ENCODE results near the gene CCNDBP1. TPM values are rescaled to one million over a fixed set of nuclear protein-coding genes. Genes with fewer than 3 reads are reported as not detected.

CCNDBP1 gene
- total RNA-seq, 1 experiment from 2014 or later = 34.1 TPM

- Histone ChIP-seq H2BK20ac (ENCODE audit: low read depth, low read length, poor library complexity, severe bottlenecking) (no peak overlapping the region), H3K23ac (ENCODE audit: insufficient read length, low read depth, low read length) (no peak overlapping the region), H3K27me3 (ENCODE audit: insufficient read depth, low read length) (no peaks in the 10 kb centered on the region), H3K18ac (ENCODE audit: insufficient read length, low read depth, low read length) (no peak overlapping the region), H2AK5ac (ENCODE audit: insufficient read length, low read length) (no peak overlapping the region), H3K4me1 (ENCODE audit: insufficient read depth, low read length) (no peaks in the 10 kb centered on the region), H3T11ph (ENCODE audit: low read length) (no peak overlapping the region), H3K79me1 (ENCODE audit: insufficient read depth, low read depth, low read length, poor library complexity, severe bottlenecking) (no peaks in the 10 kb centered on the region), H3K9ac (ENCODE audit: extremely low read depth, insufficient read length, low read length) (no peak overlapping the region), H4K8ac (replicated peaks; ENCODE audit: insufficient read length, low read depth, low read length) (no peak overlapping the region), H3K4ac (ENCODE audit: low read depth, low read length) (no peak overlapping the region), H2BK12ac (ENCODE audit: insufficient read length, low read depth, low read length) (no peak overlapping the region), H4K20me1 (ENCODE audit: control insufficient read depth, insufficient read depth, insufficient read length) (no peaks in the 10 kb centered on the region), H3K4me2 (ENCODE audit: insufficient read depth, insufficient read length, low read length) (no peak overlapping the region), H4K5ac (ENCODE audit: insufficient read length, low read depth, low read length) (no peak overlapping the region), H2BK15ac (ENCODE audit: low read depth, low read length) (no peak overlapping the region), H3K23me2 (ENCODE audit: insufficient read length, low read depth, low read length, poor library complexity, severe bottlenecking) (no peaks in the 10 kb centered on the region), H3K27ac (ENCODE audit: insufficient read length, low read depth, low read length) (no peak overlapping the region), H2AFZ (ENCODE audit: low read length) (no peak overlapping the region), H3K9me3 (ENCODE audit: control insufficient read depth, low read depth, low read length) (no peaks in the 10 kb centered on the region), H3K56ac (ENCODE audit: insufficient read length, low read depth, low read length) (no peak overlapping the region), H2BK5ac (ENCODE audit: insufficient read length, low read length) (no peak overlapping the region), H3K79me2 (ENCODE audit: insufficient read depth, low read length) (no peaks in the 10 kb centered on the region), H3K14ac (ENCODE audit: insufficient read depth, low read length) (no peak overlapping the region; the same call in 1 of the 2 replicates), H4K91ac (ENCODE audit: insufficient read length, low read depth, low read length) (no peak overlapping the region), H2BK120ac (ENCODE audit: low read depth, low read length, poor library complexity, severe bottlenecking) (no peak overlapping the region)
- no peaks in the 10 kb centered on the region for H3K36me3 Mint-ChIP-seq (ENCODE audit: insufficient read depth in 1 of 3, low read depth in 3 of 3)
- WGBS (ENCODE audit: extremely low coverage, insufficient read length, low lambda C conversion rate) = no CpG with 5 or more reads among the region's 5 CpGs
- H3K27me3 Mint-ChIP-seq (ENCODE audit: low read depth) = peaks cover 8% of the 10 kb centered on the region
- H3K4me1 Mint-ChIP-seq = peaks cover 9 to 13% of the 10 kb centered on the region in 2 experiments
- no peaks in the 10 kb centered on the region for H3K9me3 Mint-ChIP-seq
- H3K4me3 Mint-ChIP-seq = no peak overlapping the region
- TF ChIP-seq CTCF (conservative IDR thresholded peaks at IDR 0.05) = no peak
- no peak overlapping the region; a peak in 1 of 7 replicates for H3K27ac Mint-ChIP-seq
- no peak for DNase-seq
These were observed 28.3 kb downstream of the CCNDBP1 start for GRCh38 chr15:43213466-43213865.
